ENCODE measurements around the gene GNA12. TPM values are rescaled to one million over a fixed set of nuclear protein-coding genes. Genes with fewer than 3 reads are reported as not detected.

Gene GNA12
- total and polyA plus RNA-seq, 10 of the 15 experiments (the other 5 are each of a cell fraction or from before 2014, with no cell fraction given): 1.9 to 51.8 (median 12.6) TPM

- TF ChIP-seq CUX1 (IDR thresholded peaks at IDR 0.05; ENCODE audit: insufficient replicate concordance, low read depth, low read length) (no peak), SMC3 (IDR thresholded peaks at IDR 0.05; ENCODE audit: borderline replicate concordance, low read length) (no peak), SPI1 (IDR thresholded peaks at IDR 0.05; ENCODE audit: borderline replicate concordance, insufficient read depth, low read depth, low read length) (no peak), NFIC (IDR thresholded peaks at IDR 0.05; ENCODE audit: low read depth, low read length) (no peak), ATF7 (IDR thresholded peaks at IDR 0.05; ENCODE audit: low read depth) (no peak), ZBTB33 (IDR thresholded peaks at IDR 0.05) (no peak), CREB1 (IDR thresholded peaks at IDR 0.05; ENCODE audit: low read depth) (no peak), TAF1 (IDR thresholded peaks at IDR 0.05; ENCODE audit: borderline replicate concordance, low read depth, low read length) (no peak), NR2F1 (conservative IDR thresholded peaks at IDR 0.05) (no peak)
These were observed 114.0 kb downstream of the GNA12 start (continued) for GRCh38 chr7:2729893-2730716.
